SK-N-SH (cell line): ENCODE data around the gene PNKD.

Source experiments
- CHD2 ChIP-seq: fragments of 150-350 bp; IDR thresholded peaks from 2 replicates; pipeline ENCODE4 v1.6.1; 2018; ENCODE audit warnings: low read length; ENCODE audit not compliant: partially characterized antibody
- CTCF ChIP-seq: fragments of 200-600 bp; sonication (generic); IDR thresholded peaks from 2 replicates; pipeline ENCODE4 v1.6.1; 2017; ENCODE audit warnings: antibody characterized with exemption, mild to moderate bottlenecking, moderate library complexity
- EP300 ChIP-seq, 2 experiments: IDR thresholded peaks; 2 replicates each; pipeline versions ENCODE4 v1.4.0 to v1.6.1; 2012; ENCODE audit warnings: borderline replicate concordance in 1 of 2, low read depth in 1 of 2, low read length in 1 of 2
- EZH2phosphoT487 ChIP-seq: fragments of 200-600 bp; sonication (generic); IDR thresholded peaks from 2 replicates; pipeline ENCODE4 v1.6.1; 2017; ENCODE audit warnings: low read depth, mixed run types, mild to moderate bottlenecking, antibody characterized with exemption, moderate library complexity, borderline replicate concordance
- NRF1 ChIP-seq: IDR thresholded peaks from 2 replicates; pipeline ENCODE4 v1.6.1; 2012; ENCODE audit warnings: low read depth, mild to moderate bottlenecking, low read length
- POLR2AphosphoS5 ChIP-seq: IDR thresholded peaks from 2 replicates; pipeline ENCODE4 v1.6.1; 2012; ENCODE audit warnings: low read depth, low read length
- RAD21 ChIP-seq: IDR thresholded peaks from 2 replicates; pipeline ENCODE4 v1.6.1; 2012; ENCODE audit warnings: mild to moderate bottlenecking, low read length
- RCOR1 ChIP-seq: fragments of 150-350 bp; IDR thresholded peaks from 2 replicates; pipeline ENCODE4 v1.6.1; 2017; ENCODE audit warnings: antibody characterized with exemption, low read length
- TAF1 ChIP-seq: IDR thresholded peaks from 2 replicates; pipeline ENCODE4 v1.6.1; 2012; ENCODE audit warnings: low read depth, mild to moderate bottlenecking, low read length, moderate library complexity, borderline replicate concordance
- USF1 ChIP-seq: IDR thresholded peaks from 2 replicates; pipeline ENCODE4 v1.4.0; 2012; ENCODE audit warnings: low read depth, borderline replicate concordance
- USF2 ChIP-seq: fragments of 150-350 bp; IDR thresholded peaks from 2 replicates; pipeline ENCODE4 v1.6.1; 2017; ENCODE audit warnings: antibody characterized with exemption, low read length, low read depth, borderline replicate concordance

- TF ChIP-seq CTCF (no peak), EP300 (IDR thresholded peaks at IDR 0.05; ENCODE audit: borderline replicate concordance in 1 of 2, low read depth in 1 of 2, low read length in 1 of 2) (no peak), POLR2AphosphoS5 (no peak), RAD21 (no peak), RCOR1 (no peak), CHD2 (no peak), TAF1 (no peak), USF1 (no peak), NRF1 (no peak), USF2 (no peak), EZH2phosphoT487 (no peak)
These were observed 43.0 kb downstream of the PNKD start for GRCh38 chr2:218313356-218313755.
